Pancreas (tissue), 10 donors: Measurements from ENCODE around the gene ARHGAP26. TPM values are rescaled to one million over a fixed set of nuclear protein-coding genes. Genes with fewer than 3 reads are reported as not detected.

ENCODE experiments used
- ATAC-seq, 4 donors: fragments of 200-7000 bp; cut with Tn5 transposase; one replicate each; pipeline versions ENCODE4 v1.8.0 to v1.9.1; 2020; ENCODE audit warnings: mild to moderate bottlenecking in 4 of 4, moderate library complexity in 4 of 4
- DNase-seq, 6 donors: peaks; one replicate each; pipeline ENCODE4 v3.0.0-alpha.2; 2020
- FAIRE-seq: peaks from 2 replicates; lab custom pipeline; 2012; peaks lifted over from hg19 to GRCh38; lab: Jason Lieb, UNC
- H3K27ac ChIP-seq, 4 donors: fragments of 200-600 bp; sonication (generic); 1 replicate in 3 of 4; 2 replicates in 1 of 4; pipeline versions ENCODE4 v1.5.0 to v1.8.0; 2020
- H3K27me3 ChIP-seq, 4 donors: fragments of 200-600 bp; one replicate each; pipeline ENCODE4 v1.8.0; 2021
- H3K36me3 ChIP-seq, 3 donors: fragments of 200-600 bp; sonication (generic) in 1 of 3; one replicate each; pipeline versions ENCODE4 v1.5.0 to v1.8.0; 2020 to 2021
- H3K4me1 ChIP-seq, 3 donors: fragments of 200-600 bp; one replicate each; pipeline ENCODE4 v1.8.0; 2021
- H3K4me3 ChIP-seq, 4 donors: fragments of 200-600 bp; sonication (generic) in 2 of 4; one replicate each; pipeline versions ENCODE4 v1.5.0 to v1.8.0; 2020 to 2021
- H3K9me3 ChIP-seq, 4 donors: fragments of 200-600 bp; one replicate each; pipeline ENCODE4 v1.8.0; 2021
- WGBS, 2 donors: extraction: QIAGEN DNeasy Blood & Tissue Kit; methylation state at CpG; one replicate each; pipeline ENCODE4 v1.1.7; 2013; 5-methylcytosine and 5-hydroxymethylcytosine counted together
- intact Hi-C, 3 donors: fragments of 100-400 bp; cut with DNase I; formaldehyde crosslinking; loops; one replicate each; pipeline versions ENCODE4 v1.11.1 to v1.14.2; 2022
- polyA plus RNA-seq, 2 donors: library from polyadenylated mRNA; stranded (reverse); fragments of 200-250 nt; gene quantifications; one replicate each; pipeline ENCODE4 v1.2.3, GENCODE V29; 2013
- total RNA-seq, 6 donors: library from RNA; stranded (reverse); fragmentation: NEBNext Ultra II Directional in 4 of 6; extraction: Animal tissue kit (Norgen Biotek cat#: 25700) in 4 of 6; gene quantifications; one replicate each; pipeline versions ENCODE4 v1.2.1 to v1.2.4, GENCODE V29; 2021 to 2023
- TF ChIP-seq, protein P1 (sequence below), 4 donors: fragments of 200-600 bp; sonication (generic) in 3 of 4; IDR thresholded peaks; one replicate each; pipeline versions ENCODE4 v1.5.0 to v1.8.0; 2021; ENCODE audit warnings: antibody characterized with exemption in 4 of 4
- donor health status: healthy with polysubstance abuse.
- donor health status: DM: no; HTN: no; CAD: no; lungs with moderate emphysema.
- donor health status: DM: no; HTN: no; CAD: no.
- donor health status: control.
- donor health status: control.
- donor health status: Bipolar disorder and iron deficiency.
- donor health status: DM: yes; HTN: yes; CAD: no.
- donor health status: DM: no; HTN: no; CAD: no.
- donor health status: DM: no; HTN: no; CAD: no.
- donor health status: DM: yes; HTN: yes; CAD: no.

ARHGAP26 gene
- total and polyA plus RNA-seq, 8 donors = 3.0 to 28.1 (median 10.3) TPM

DNA sequence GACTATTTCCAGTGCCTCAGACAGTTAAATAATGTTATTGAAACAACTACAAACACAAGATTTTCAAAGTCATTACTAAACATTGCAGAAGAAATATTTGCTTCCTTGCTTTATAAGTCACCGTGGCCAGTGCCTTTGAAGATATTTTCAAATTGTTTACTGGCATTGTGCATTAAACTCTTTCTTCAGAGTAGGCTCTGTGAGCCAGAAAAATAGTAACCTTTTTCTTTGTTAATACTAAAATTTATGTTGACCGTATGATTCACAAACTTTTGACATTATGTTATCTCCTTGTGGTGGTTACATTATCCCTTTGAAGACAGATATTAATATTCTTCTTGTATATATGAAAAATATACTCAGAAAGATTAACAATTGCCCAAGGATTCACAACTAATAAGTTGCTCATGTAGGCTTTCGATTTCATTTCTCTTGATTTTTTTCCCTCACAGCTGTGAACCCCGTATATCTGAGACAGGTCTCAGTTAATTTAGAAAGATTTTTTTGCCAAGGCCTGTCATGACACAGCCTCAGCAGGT lies 493.2 kb downstream of the ARHGAP26 start:
- no peak for FAIRE-seq
- H3K9me3 ChIP-seq = no peaks in the 10 kb centered on the region
- TF ChIP-seq, protein P1, sequence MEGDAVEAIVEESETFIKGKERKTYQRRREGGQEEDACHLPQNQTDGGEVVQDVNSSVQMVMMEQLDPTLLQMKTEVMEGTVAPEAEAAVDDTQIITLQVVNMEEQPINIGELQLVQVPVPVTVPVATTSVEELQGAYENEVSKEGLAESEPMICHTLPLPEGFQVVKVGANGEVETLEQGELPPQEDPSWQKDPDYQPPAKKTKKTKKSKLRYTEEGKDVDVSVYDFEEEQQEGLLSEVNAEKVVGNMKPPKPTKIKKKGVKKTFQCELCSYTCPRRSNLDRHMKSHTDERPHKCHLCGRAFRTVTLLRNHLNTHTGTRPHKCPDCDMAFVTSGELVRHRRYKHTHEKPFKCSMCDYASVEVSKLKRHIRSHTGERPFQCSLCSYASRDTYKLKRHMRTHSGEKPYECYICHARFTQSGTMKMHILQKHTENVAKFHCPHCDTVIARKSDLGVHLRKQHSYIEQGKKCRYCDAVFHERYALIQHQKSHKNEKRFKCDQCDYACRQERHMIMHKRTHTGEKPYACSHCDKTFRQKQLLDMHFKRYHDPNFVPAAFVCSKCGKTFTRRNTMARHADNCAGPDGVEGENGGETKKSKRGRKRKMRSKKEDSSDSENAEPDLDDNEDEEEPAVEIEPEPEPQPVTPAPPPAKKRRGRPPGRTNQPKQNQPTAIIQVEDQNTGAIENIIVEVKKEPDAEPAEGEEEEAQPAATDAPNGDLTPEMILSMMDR (IDR thresholded peaks at IDR 0.05) = no peak
- ATAC-seq = no peak
- H3K27ac ChIP-seq = no peak overlapping the region
- H3K4me3 ChIP-seq = no peak overlapping the region
- DNase-seq = no peak
- no peaks in the 10 kb centered on the region for H3K4me1 ChIP-seq
- H3K27me3 ChIP-seq = no peaks in the 10 kb centered on the region
- WGBS, 2 donors = 65 to 75% methylated on average over 4 of the region's 4 CpGs
- intact Hi-C loops = no loop called here
- no peaks in the 10 kb centered on the region for H3K36me3 ChIP-seq

DNA sequence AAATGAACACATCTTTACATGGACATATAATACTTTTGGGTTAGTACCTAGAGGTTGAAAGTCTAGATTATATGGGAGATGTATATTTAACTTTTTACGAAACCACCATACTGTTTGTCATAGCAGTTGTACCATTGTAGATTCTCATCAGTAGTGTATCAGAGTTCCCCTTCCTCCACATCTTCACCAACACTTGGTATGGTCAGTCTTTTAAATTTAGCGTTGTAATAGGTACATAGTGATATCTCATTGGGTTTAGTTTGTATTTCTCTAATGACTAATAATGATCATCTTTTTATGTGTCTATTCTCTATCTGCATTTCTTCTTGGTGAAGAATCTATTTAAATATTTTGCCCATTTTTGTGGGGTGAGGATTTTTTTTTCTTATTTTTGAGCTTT lies 495.8 kb downstream of the ARHGAP26 start:
- Histone ChIP-seq H3K4me3 (no peak overlapping the region), H3K9me3 (no peaks in the 10 kb centered on the region), H3K27me3 (no peaks in the 10 kb centered on the region), H3K36me3 (no peaks in the 10 kb centered on the region), H3K27ac (no peak overlapping the region), H3K4me1 (no peaks in the 10 kb centered on the region)
- TF ChIP-seq, protein P1 (IDR thresholded peaks at IDR 0.05) = no peak
- FAIRE-seq = no peak
- no peak for ATAC-seq
- intact Hi-C loops = no loop called here
- DNase-seq = no peak
- 98% methylated on average over 2 of the region's 2 CpGs for WGBS, 2 donors

DNA sequence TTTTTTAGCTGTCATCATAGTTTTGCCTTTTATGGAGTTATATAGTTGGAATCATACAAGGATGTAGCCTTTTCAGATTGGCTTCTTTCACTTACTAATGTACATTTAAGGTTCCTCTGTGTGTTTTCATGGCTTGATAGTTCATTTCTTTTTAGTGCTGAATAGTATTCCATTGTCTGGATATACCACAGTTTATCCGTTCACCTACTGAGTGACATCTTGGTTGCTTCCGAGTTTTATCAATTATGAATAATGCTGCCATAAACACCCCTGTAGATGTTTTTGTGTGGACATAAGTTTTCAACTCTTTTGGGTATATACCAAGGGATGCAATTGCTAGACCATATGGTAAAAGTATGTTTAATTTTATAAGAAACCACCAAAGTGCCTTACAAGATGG lies 497.0 kb downstream of the ARHGAP26 start:
- WGBS, 2 donors = 97% methylated on average over 2 of the region's 2 CpGs
- intact Hi-C loops = no loop called here

DNA sequence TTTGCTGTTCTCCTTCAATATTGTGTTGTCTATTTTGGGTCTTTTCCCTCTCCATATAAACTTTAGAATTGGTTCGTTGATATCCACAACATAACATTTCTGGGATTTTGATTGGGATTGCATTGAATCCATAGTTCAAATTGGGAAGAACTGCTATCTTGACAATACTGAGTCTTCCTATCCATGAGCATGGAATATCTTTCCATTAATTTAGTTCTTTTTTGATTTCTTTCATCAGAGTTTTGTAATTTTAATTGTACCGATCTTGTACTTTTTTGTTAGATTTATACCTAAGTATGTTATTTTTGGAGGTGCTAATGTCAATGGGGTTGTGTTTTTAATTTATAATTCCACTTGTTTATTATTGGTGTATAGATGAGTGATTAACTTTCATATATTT lies 498.2 kb downstream of the ARHGAP26 start:
- H3K4me1 ChIP-seq = no peaks in the 10 kb centered on the region
- no peaks in the 10 kb centered on the region for H3K9me3 ChIP-seq
- no peak overlapping the region for H3K4me3 ChIP-seq
- DNase-seq (no peak), FAIRE-seq (no peak), ATAC-seq (no peak)
- no peaks in the 10 kb centered on the region for H3K36me3 ChIP-seq
- no peaks in the 10 kb centered on the region for H3K27me3 ChIP-seq
- TF ChIP-seq, protein P1 (IDR thresholded peaks at IDR 0.05) = no peak
- no peak overlapping the region for H3K27ac ChIP-seq
- intact Hi-C loops = no loop called here
- WGBS, 2 donors = 91% methylated on average over 2 of the region's 2 CpGs

More for the DNA sequence above, 497.0 kb downstream of the ARHGAP26 start:
- Histone ChIP-seq H3K4me3 (no peak overlapping the region), H3K9me3 (no peaks in the 10 kb centered on the region), H3K4me1 (no peaks in the 10 kb centered on the region), H3K27ac (no peak overlapping the region), H3K27me3 (no peaks in the 10 kb centered on the region), H3K36me3 (no peaks in the 10 kb centered on the region)
- FAIRE-seq = no peak
- TF ChIP-seq, protein P1 (IDR thresholded peaks at IDR 0.05) = no peak
- ATAC-seq = no peak
- DNase-seq = no peak

DNA sequence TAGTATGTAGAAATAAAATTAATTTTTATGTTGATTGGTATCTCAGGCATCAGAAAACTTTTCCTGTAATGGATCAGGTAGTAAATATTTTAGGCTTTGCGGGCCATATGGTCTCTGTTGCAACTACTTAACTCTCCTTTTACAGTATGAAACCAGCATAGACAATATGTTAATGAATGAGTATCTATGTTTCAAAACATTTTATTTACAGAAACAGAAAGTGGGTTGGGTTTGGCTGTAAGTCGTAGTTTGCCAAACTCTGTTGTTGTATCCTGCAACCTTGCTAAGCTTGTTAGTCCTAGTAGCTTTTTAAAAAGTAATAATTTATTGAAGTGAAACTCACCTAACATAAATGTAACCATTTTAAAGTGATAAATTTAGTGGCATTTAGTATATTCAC lies 501.3 kb downstream of the ARHGAP26 start:
- intact Hi-C loops = no loop called here

More for the DNA sequence above, 501.3 kb downstream of the ARHGAP26 start:
- no peaks in the 10 kb centered on the region for H3K27me3 ChIP-seq
- 91 to 94% methylated on average over 2 of the region's 2 CpGs for WGBS, 2 donors
- no peak for DNase-seq
- no peak overlapping the region for H3K4me3 ChIP-seq
- no peaks in the 10 kb centered on the region for H3K36me3 ChIP-seq
- TF ChIP-seq, protein P1 (IDR thresholded peaks at IDR 0.05) = no peak
- no peak overlapping the region for H3K27ac ChIP-seq
- no peaks in the 10 kb centered on the region for H3K9me3 ChIP-seq
- FAIRE-seq = no peak
- no peaks in the 10 kb centered on the region for H3K4me1 ChIP-seq
- ATAC-seq = no peak
